GM12892 (cell line): ENCODE results near the gene SLC16A2.

Experiments used
- POLR2A ChIP-seq: IDR thresholded peaks from 2 replicates; pipeline ENCODE4 v1.6.1; 2011; ENCODE audit warnings: low read depth, low read length, control low read depth
- POLR2AphosphoS5 ChIP-seq: IDR thresholded peaks from 2 replicates; pipeline ENCODE4 v1.6.1; 2011; ENCODE audit warnings: low read depth, low read length, control low read depth
- TAF1 ChIP-seq: IDR thresholded peaks from 2 replicates; pipeline ENCODE4 v1.6.1; 2011; ENCODE audit warnings: low read depth, mild to moderate bottlenecking, control low read depth, low read length, borderline replicate concordance

GRCh38 chrX:74383611-74384010 lies 37.7 kb upstream of the SLC16A2 start:
- TF ChIP-seq POLR2AphosphoS5 (no peak), POLR2A (no peak), TAF1 (no peak)
